Prostate gland (tissue), 2 donors: Measurements from ENCODE around the gene CACNA1E.

Experiments
- POLR2A ChIP-seq: fragments of 450-650 bp; IDR thresholded peaks from one replicate; pipeline ENCODE4 v1.6.1; 2016; ENCODE audit warnings: antibody characterized with exemption, mild to moderate bottlenecking
- POLR2AphosphoS5 ChIP-seq: sonication (generic); formaldehyde crosslinking; IDR thresholded peaks from one replicate; pipeline ENCODE4 v1.6.1; 2017; ENCODE audit warnings: antibody characterized with exemption
- TF ChIP-seq, protein P1 (sequence below), 4 experiments: fragments of 200-600 bp in 2 of 4; fragments of 450-650 bp in 2 of 4; sonication (generic) in 2 of 4; IDR thresholded peaks; 1 replicate in 3 of 4; 2 replicates in 1 of 4; pipeline ENCODE4 v1.5.1; 2016 to 2019; ENCODE audit warnings: antibody characterized with exemption in 4 of 4, mild to moderate bottlenecking in 2 of 4, moderate library complexity in 2 of 4

DNA sequence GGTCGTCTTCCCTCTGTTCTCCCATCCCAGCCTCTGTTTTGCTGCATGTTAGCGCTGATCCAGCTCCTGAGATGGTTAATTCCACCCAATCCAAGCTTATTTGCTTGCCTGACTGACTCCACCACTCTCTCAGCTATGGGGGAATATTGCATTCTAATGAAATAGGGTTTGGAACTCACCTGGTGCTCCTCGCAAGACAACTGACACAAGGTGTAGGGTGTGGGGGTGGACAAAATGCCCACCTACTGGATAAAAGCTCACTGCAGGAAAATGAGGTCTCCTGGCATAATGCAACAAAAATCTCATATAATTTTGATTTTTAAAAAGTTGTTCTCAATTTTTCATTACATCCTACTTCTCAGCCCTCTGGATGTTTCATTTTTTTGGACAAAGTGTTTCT, 319.1 kb downstream of the CACNA1E start:
- TF ChIP-seq, protein P1, sequence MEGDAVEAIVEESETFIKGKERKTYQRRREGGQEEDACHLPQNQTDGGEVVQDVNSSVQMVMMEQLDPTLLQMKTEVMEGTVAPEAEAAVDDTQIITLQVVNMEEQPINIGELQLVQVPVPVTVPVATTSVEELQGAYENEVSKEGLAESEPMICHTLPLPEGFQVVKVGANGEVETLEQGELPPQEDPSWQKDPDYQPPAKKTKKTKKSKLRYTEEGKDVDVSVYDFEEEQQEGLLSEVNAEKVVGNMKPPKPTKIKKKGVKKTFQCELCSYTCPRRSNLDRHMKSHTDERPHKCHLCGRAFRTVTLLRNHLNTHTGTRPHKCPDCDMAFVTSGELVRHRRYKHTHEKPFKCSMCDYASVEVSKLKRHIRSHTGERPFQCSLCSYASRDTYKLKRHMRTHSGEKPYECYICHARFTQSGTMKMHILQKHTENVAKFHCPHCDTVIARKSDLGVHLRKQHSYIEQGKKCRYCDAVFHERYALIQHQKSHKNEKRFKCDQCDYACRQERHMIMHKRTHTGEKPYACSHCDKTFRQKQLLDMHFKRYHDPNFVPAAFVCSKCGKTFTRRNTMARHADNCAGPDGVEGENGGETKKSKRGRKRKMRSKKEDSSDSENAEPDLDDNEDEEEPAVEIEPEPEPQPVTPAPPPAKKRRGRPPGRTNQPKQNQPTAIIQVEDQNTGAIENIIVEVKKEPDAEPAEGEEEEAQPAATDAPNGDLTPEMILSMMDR (IDR thresholded peaks at IDR 0.05): no peak
- TF ChIP-seq POLR2AphosphoS5 (no peak), POLR2A (no peak)
